Fibroblast of skin of scalp (primary cell): ENCODE results near the gene ANP32B.

Source experiments
- DNase-seq: peaks from one replicate; pipeline ENCODE4 v3.0.0-alpha.2; 2013

The ANP32B gene

DNA sequence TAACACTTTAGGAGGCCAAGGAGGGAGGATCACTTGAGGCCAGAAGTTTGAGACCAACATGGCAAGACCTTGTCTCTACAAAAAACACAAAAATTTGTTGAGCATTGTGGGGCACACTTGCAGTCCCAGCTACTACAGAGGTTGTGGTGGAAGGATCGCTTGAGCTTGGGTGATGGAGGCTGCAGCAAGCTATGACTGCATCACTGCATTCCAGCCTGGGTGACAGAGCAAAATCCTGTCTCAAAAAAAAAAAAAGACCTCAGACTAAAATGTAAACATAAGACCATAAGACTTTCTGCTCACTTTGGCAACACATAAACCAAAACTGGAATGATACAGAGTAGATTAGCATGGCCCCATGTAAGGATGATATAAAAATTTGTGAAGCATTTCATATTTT lies 48.8 kb downstream of the ANP32B start:
- DNase-seq = peak; percentile 64

DNA sequence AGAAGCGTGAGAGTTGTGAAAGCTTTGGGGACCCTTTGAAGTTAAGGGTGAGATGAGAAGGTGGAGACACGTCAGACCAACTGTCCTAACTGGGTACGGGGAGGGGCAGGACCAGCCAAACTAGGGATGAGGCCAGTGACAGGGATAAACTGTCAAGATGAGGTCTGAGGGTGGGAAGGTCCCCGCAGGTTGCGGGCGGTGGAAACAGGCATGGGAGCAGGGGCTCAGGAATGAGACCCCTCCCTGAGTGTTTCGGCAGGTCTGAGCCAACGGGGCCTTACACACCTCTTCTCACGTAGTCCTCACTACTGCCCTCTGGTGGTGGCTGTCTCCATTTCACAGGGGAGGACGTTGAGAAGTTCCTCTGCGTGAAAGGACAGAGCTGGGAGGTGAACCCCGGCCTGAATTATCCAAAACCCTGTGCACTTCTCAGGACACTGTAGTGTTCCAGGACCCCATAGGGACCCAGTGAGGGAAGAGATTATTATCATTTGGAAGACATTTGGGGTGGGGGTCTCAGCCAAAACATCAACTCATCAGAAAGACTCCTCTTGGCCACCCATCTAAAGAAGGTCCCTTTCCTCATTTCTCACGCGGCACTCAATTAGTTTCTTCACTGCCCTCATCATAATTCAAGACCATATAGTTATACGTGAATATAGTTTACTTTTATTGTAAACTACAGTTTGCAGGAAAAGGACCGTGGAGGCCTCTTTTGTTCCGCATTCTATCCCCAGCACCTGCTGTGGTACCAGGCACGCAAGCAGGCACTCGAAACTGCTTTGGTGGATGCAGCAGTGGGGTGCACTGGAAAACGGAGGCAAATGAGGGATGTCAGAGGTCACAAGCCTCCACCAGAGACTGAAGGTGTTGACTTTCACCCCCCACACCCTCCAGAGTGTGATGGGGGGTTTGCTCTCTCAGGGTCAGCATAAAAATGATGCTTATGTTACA lies 51.7 kb downstream of the ANP32B start:
- DNase-seq = peak; percentile 72

DNA sequence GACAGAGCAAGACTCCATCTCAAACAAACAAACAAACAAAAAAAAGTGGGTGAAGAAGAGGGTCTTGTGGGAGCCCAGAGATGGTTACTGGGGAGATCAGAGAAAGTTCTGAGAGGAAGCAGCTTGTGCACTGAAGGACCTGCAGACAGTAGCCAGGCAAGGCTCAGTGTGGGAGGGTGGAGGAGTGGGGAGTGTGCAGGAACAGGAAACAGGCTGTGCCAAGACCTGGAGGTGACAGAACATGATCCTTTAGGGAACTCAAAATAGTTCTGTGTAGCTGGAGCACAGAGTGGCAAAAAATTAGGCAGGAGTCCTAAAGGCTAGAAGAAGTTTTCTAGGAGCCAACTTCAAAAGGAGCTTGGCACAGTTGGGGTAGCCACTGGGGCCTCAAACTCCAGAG lies 54.2 kb downstream of the ANP32B start:
- no peak for DNase-seq

DNA sequence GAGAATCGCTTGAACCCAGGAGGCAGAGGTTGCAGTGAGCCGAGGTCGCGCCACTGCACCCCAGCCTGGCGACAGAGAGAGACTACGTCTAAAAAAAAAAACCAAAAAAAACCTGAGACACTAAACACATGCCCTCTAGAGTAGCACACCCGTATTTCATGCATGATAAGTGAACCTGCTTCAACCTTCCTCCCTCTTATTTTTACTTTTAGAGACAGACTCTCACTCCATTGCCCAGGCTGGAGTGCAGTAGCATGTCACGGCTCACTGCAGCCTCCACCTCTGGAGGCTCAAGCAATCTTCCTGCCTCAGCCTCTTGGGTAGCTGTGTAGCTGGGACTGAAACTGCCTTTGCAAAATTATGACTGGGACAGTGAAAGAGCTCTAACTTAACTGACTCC lies 55.8 kb downstream of the ANP32B start:
- DNase-seq = no peak

DNA sequence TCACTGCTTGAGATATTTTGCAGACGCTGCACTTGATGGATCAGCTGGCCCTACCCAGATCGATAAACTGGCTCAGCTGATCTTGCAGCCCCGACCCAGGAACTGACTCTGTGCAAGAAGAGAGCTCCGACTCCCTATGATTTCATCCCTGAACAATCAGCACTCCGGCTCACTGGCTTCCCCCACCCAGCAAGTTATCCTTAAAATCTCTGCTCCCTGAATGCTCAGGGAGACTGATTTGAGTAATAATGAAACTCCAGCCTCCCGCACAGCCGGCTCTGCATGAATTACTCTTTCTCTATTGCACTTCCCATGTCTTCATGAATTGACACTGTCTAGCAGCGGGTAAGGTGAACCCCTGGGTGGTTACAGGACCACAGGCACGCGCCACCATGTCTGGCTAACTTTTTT lies 56.5 kb downstream of the ANP32B start:
- DNase-seq = no peak

DNA sequence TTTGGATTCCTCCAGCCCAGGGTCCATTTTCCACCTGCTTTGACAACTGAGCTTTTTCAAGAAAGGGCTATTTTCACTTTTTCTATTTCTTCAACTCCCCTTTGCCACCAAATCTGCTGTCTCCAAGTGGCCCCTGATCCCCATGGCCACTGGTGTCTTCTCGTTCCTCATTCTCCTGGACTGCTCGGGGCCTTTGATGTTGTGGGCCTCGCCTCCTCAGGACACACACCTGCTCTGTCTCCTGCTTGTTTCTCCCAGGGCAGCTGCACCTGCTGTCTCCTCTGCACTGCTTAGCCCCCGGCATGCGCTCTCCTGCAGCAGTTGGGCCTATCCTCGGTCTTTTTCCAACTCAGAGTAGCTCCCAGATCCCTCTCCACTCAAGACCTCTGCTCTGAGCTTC lies 57.1 kb downstream of the ANP32B start:
- no peak for DNase-seq

DNA sequence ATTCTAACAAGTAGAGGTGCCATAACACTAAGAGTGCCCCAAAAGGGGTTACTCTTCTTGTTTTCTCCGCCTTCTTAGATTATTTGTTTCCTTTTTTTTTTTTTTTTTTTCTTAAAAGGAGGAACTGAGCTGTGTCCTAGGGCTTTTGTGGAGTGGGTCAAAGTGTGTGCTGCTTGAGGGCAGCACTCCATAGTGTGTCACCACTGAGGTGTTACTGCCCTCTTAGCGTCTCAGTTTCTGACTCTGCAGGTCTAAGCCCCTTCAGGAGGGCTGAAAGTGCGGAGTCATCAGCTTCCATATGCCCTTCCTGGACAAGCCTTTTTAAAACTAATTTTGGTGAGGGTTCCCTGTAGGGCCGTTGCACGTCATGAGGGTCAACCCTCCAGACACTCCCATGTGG lies 60.8 kb downstream of the ANP32B start:
- DNase-seq = no peak

DNA sequence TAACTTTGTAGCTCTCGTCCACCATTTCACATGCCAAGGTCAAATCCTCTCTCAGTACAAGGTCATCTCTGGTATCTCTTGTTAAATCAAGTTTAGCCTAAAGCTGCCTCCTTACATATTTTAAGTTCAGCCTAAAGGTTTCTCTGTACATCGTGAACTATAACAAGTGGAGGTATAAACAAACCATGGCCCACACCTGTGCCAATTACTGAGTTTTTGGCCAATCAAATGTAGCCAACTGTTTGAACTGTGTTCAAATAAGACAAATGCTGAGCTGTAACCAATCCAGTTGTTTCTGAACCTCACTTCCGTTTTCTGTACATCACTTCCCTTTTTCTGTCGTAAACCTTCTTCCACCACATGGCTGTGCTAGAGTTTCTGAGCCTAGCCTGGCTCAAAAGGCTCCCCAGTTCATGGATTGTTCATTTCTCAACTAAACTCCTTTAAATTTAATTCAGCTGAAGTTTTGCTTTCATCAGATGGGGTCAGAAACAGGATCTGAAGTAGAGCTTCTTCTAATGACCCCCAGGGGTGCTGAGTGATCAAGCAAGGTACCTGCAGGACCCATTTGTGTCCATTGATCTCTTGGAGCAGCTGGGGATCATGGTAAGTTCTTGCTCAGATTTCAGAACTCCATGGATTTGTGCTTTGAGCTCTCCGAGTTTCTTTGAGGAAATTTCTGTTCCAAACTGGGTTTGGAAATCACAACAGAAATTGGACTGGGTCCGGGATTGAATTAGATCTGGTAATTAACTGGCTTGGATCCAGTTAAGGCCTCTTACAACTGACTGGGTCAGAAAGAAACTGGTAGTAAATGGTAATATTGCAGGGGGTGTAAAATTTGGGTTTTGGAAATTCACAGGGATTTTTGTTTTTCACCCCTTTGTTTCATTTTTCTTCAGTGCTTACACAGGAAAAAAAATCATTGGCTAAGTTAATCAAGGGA lies 62.4 kb downstream of the ANP32B start:
- DNase-seq = no peak

DNA sequence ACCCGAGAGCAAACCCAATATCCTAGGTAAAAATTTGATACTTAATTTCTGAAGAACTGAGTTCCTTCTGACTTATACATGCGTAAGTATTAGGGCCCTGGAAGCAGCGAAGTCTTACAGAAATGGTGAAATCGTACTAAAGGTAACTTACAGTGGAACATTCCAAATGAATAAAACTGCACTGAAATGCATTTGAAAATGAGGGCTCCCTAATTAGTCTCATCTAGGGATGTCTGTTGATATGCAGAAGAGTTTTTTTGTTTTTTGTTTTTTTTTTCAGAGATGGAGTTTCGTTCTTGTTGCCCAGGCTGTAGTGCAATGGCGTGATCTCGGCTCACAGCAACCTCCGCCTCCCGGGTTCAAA lies 63.0 kb downstream of the ANP32B start:
- no peak for DNase-seq

DNA sequence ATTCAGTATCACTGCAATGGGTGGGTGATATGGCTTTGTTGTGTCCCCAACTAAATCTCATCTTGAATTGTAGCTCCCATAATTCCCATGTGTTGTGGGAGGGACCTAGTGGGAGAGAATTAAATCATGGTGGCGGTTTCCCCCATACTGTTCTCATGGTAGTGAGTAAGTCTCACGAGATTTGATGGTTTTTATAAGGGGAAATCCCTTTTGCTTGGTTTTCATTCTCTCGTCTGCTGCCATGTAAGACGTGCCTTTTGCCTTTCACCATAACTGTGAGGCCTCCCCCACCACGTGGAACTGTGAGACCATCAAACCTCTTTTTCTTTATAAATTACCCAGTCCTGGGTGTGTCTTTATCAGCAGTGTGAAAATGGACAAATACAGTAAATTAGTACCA lies 63.9 kb downstream of the ANP32B start:
- no peak for DNase-seq

DNA sequence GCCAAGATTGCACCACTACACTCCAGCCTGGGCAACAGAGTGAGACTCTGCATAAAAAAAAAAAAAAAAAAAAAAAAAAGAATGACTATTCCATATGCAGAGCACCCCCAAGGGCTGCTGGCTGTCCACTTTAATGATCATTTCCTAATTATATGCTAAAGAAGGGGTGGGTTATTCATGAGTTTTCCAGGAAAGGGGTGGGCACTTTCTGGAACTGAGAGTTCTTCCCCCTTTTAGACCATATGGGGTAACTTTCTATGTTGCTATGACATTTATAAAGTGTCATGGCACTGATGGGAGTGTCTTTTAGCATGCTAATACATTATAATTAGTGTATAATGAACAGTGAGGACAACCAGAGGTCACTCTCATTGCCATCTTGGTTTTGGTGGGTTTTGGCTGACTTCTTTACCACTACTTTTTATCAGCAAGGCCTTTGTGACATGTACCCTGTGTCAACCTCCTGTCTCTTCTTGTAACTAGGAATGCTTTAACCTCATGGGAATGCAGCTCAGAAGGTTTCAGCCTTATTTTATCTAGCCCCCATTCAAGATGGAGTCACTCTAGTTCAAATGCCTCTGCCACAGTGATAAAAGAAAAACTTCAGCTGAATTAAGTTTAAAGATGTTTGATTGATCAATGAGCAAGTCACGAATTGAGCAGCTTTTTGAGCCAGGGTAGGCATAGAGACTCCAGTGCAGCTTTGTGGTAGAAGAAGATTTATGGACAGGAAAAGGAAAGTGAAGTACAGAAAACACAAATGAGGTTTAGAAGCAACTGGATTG lies 66.3 kb downstream of the ANP32B start:
- no peak for DNase-seq

DNA sequence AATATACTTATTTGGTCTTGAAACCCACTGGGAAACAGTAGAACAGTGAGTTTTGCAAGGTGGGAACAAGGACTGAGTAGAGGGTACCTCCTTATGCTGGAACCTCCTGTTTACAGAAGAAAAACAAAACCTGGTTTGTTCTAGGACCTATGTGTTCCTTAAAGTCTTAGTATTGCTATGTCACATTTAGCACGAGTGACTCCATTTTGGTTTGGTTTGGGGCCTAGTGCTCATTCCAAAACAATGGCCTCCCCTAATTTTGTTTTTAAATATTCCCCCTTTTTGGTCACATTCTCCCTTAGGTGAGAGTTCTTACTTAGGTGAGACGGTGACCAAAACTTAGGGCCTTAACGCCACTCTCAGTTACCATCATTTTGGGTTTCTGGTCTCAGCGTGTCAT lies 67.2 kb downstream of the ANP32B start:
- DNase-seq = no peak

DNA sequence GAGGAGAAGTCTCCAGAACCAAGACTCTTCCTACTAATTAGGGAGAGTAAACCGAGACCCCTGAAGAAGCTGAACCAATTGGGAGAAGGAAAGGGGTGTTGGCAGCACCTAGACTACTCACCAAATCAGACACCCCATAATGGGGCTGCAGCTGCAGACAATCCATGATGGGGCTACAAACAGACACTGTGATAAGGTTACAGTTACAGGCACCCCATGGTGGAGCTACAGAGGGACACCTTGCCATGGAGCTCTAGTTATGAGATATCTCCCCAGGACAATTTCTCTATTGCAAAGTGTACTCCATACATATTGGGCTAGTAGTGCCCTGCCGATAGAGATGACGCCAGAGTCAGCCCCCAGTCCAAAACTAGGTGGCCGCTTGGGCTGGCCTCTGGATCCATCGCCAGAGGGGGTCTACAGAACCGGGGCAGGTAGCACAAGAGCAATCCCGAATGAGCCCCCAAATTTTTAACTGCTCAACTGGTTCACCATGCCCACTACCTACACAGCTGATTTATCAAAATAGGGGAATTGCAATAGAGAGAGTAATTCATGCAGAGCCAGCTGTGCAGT lies 71.3 kb downstream of the ANP32B start:
- no peak for DNase-seq

DNA sequence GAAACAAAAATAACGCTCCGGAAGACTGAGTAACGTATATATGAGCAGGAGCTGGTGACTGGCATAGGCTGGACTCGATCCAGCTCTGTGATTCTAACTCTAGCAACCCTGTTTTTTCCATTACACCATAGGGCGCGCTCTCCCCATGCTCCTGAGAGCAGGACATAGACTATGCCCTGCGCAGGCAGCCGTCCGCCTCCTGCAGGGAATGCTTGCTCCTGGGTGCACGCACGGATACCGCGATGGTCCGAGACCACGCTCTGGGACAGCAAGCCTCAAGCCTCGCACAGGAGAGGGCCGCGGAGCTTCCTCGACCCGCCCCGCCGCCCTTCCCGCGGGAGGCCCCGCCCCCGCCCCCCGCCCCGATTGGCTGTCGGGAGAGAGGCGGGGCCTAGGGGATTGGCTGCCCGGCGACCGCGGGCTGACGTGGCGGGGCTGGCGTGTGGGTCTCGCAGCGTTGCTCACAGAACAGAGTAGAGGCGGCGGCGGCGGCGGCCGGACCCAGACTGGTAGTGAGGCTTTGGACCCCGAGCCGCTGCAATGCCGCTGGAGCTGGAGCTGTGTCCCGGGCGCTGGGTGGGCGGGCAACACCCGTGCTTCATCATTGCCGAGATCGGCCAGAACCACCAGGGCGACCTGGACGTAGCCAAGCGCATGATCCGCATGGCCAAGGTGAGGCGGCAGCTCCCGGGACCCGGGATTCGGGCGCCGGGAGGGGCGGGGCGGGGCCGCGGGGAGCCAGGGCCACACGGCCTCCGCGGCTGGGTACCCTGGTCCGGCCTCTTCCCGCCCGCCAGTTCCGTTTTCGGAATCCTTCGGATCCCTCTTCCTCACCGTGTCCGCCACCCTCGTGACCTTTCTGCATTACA lies 73.4 kb downstream of the ANP32B start, which contains the start of gene NANS:
TSS of gene NANS (plus strand) at position 464 of the 869 bp plus-strand sequence. CDS start at position 541, 77 bp downstream.
- peak; percentile 94 for DNase-seq

DNA sequence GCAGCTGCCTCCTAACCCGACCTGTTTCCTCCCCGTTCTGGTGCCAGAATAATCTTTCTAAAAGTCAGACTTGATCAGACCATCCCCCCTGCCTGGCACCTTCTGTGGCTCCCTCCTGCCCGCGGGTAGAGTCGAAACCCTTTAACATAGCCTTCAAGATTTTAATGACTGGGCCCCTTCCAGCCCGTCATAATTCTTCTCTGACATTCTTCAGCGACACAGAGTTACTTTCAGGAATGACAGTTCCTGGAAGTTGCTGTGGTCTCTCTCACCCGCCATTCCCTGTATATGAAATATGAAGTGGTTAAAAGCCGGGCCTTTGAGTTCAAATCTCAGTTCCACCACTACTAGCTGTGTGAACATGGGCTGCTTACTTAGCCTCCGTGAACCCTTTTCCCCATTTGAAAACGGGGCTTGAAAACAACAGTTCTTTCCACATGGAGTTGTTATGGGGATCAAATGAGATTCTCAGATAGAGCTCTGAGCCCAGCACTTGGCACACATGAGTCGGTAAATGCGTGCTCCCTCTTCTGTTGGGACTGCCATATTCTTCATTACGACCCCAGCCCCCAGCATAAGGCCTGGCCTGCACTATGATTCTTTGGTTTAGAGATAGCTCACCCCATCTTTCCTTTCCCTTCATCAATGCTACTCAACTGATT lies 74.1 kb downstream of the ANP32B start:
- no peak for DNase-seq

DNA sequence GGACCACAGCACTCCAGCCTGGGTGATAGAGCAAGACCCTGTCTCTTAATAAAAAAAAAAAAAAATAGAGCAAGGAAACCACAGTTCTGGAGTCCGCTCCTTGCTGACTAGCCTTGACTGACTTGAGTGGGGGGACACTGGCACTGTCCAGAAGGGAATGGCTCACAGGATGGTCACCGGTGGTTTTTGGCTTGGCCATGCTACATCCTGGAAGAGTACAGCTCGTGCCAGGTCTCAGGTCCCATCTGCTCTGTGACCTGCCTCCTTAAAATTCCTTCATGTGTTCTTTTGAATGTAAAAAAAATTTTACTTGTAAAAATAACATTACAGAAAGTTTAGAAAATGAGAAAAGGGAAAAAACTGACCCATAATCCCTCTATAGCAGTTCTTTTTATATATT lies 79.0 kb downstream of the ANP32B start:
- DNase-seq = no peak

DNA sequence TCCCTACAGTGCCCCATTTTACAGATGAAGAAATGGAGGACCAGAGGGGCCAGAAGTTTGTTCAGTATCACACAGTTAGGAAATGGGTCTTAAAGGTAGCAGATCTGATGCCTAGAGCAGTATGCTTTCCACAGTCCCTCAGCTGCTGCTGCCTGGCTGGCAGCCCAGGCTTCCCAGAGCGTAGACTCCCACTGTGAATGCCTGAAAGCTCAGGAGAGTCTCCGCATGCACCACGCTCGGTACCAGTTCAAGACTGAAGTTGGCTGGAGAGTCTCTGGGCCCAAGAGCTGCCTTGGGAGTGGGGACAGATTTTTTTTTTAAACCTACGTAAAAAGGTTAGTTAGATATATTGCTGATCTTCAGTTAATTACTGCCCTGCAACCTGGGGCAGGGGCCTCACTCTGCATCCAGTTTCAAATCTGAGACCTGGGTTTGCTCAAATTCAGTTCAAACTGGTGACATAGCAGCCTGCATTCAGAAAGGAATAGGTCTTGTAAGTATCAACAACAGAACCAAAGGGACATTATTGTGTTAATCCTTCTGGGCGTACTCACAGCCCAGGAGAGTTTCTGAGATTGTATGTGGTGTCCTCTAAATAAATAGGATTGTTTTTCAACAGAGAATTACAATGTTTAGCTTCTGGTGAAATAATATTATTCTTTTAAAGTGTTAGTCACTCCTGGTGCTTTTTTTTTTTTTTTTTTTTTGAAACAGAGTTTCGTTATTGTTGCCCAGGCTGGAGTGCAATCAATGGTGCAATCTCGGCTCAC lies 81.7 kb downstream of the ANP32B start:
- DNase-seq = peak; percentile 14
